ENCODE data around the gene LCLAT1.

The LCLAT1 gene

DNA sequence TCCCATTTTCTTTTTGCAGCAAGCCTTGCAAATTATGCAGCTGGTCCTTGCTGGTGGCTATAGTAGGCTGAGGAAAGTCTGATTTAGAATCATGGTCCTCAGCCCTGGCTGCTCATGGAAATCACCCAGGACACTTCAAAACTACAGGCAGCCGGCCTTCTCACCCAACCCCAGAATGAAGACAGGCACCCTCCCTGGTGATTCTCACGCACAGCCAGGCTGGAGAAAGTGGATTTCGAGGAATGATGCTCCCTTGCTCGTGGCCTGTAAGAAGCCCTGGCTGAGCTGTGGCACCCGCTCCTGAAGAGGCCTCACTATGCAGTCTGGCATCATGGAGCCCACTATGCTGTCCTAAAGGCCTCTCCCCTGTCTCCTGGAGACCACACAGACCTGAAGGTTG, 202.8 kb downstream of the LCLAT1 start:
- no peak for DNase-seq

GRCh38 chr2:30652271-30652915, 205.3 kb downstream of the LCLAT1 start:
- DNase-seq = no peak

GRCh38 chr2:30653847-30654246, 206.8 kb downstream of the LCLAT1 start:
- DNase-seq = no peak

DNA sequence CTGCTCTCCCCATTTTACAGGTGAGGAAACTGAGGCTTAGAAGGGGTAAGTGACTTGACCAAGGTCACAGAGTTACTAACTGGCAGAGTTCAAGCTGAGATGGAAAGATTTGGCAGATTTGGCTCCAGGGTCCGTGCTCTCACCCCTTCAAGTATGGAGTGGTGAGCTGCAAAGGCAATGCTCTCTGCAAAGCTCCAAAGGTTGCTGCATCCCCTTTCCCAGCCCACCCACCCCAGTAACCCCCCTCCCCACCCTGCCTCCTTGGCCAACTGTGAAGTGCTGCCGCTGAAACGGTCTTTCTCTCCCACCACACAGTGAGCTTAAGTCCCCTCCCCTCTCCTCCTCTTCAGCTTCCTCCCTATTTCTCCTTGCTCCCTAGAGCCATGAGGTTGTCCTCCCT, 207.4 kb downstream of the LCLAT1 start:
- DNase-seq = no peak

DNA sequence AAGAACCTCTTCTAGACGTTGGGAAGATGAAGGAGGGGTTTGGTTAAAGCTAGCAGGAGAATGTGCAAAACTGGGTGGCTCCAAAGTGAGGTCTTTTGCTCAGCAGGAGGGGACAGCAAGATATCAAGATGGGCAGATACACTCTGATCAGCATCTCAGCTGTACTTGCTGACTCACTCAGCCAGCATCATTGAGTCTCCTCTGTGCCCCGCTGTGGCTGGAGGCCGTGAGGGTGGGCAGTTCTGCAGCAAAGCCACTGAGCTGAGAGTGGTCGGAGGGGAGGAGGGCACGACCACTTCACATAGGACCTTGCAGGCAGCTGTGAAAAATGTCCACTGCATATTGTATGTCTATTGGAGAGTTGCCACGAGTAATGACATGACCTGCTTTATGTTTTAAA, 208.2 kb downstream of the LCLAT1 start:
- no peak for DNase-seq

DNA sequence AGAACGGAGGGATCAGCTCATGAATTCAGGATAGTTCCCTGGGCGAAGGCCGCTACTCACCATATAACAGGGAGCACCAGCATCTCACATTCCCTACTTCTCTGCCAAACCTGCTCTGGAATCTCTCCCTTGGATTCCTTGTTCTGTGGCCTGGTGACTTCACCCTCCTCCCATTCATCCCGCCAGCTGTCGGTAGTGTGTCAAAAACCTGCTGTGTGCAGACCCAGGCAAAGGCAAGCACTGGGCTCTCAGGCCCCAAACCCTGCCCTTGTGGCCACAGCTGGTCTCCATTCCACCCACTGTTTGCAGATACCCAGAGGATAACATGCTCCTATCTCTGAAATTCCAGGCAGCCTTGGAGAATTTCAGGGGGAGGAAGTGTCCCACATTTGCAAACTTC, 208.6 kb downstream of the LCLAT1 start:
- no peak for DNase-seq

GRCh38 chr2:30656079-30656478, 209.0 kb downstream of the LCLAT1 start:
- DNase-seq = no peak

GRCh38 chr2:30661173-30662107, 214.4 kb downstream of the LCLAT1 start:
- DNase-seq = no peak

DNA sequence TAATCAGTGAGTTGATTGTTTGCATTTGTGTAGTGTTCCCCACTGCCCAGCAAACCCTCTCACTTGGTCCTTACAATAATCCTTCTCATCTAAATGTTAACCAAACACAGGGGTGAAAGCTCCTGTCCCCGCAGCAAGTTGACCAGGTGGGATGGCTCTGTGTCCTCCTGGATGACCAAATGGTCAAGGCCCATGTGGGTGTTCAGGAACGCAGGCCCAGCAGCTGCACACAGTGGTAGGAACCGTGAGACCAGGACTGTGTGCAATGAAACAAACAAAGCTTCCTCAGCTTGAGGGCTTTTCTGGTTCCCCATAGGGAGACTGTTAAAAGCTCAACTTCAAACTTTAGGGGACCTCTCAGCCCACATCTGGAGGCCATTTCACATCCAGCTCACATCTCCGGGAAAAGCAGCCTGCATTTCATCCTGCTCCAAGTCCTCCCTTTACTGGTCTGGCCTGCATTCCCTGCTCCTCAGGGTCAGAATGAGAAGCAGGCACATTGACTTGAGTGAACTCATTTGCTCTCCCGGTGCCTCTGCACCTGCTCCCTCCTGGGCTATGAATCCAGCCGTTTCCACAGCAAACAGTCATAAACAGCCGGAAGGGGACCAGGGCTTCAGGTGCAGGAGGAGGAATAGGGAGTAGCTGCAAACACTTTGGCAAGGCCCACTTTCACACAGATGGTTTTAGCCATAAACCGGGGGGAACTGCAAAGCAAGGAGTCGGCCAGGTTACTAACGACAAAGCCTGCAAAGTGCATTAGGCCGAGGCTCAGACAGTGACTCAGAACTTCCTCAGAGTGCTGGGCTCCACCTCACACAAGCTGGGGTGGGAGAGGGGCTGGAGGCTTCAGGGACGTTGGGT, 215.5 kb downstream of the LCLAT1 start:
- DNase-seq = no peak

DNA sequence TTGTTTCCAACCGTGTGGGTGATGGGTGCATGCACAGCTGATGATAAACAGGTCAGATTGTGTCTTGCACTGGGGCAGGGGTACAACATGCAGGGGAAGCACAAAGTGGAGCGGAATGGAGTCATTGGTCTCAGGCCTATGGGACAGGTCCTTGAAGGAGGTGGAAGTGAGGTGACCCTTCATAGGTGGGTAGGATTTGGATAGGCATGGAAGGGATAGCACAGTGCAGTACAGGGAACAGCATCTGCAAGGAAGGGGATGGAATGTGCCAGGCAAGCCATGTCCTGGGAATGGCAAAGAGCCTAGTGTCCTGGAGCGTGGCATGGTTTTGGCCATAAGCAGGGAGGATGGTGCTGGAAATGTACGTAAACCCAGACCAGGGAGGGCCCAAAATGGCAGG, 216.3 kb downstream of the LCLAT1 start:
- DNase-seq = no peak

GRCh38 chr2:30663806-30664205, 216.8 kb downstream of the LCLAT1 start:
- no peak for DNase-seq

GRCh38 chr2:30664761-30665358, 217.8 kb downstream of the LCLAT1 start:
- no peak for DNase-seq

DNA sequence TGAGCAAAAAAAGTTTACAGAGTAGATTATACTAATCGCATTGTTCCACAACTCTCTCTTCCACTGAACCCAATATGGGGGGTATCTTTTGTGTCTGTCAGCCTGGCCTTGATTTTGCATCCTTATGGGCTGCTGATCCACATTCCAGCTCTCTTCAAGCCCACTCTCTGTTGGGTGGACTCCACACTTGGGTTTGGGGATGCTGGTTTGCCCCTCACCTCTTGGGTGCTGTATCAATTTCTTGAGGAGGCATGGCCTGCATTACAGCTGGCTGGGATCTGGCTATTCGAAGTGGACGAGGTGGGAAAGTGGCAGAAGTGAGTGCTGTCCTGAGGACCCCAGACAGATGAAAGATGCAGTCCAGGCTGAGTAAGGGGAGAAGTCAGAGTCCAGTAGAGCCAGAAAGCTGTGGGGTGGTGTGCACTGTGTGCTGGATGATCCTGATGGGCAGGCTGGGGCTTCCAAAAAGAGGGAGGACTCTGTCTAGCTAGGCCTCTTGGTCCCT, 218.8 kb downstream of the LCLAT1 start:
- DNase-seq = no peak

DNA sequence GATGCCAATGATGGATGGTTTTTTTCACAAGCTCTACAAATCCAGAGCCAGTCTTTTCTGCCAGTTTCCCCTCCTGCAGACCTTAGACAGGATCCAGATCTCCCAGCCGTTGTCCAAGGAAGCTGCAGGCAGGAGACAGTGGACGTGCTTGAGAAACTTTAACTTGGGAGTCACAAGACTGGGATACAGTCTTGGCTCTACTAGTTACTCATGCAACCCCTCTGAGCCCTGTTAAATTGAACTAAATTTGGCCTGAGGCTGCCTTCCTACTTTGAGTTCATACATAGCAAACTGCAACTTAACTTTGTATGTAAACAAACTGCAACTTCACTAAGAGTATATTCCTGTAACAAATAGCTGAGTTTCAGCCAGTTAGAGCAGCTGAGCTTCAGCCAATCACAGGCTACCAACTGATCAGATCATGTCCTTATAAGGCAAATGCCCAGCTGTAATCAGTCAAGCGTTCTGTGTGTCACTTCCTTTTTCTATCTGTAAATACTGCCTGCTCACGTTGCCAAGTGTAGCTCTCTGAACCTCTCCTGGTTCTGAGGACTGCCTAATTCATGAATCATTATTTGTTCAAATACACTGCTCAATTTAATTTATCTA, 219.3 kb downstream of the LCLAT1 start:
- DNase-seq = no peak

GRCh38 chr2:30670453-30670852, 223.4 kb downstream of the LCLAT1 start:
- DNase-seq = no peak

DNA sequence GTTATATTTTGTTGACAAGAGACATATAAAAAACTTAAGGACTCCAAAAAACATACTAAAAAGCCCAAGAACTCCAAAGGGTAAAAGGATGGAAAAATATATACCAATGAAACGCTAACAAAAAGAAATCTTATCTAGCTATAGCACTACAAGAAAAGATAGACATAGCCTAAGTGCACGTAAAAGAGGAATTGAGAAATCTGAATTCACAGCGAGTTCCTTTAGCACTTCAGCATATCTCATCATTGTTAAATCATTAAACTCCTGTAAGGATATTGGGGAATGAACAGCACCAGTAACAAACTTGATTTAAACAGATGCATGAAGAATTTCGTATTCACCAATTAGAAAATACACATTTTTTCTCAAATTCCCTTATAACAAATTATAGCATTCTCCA, 226.1 kb downstream of the LCLAT1 start:
- DNase-seq = no peak

- no peak for DNase-seq
Observed at GRCh38 chr2:30675758-30676157, 228.7 kb downstream of the LCLAT1 start.

DNA sequence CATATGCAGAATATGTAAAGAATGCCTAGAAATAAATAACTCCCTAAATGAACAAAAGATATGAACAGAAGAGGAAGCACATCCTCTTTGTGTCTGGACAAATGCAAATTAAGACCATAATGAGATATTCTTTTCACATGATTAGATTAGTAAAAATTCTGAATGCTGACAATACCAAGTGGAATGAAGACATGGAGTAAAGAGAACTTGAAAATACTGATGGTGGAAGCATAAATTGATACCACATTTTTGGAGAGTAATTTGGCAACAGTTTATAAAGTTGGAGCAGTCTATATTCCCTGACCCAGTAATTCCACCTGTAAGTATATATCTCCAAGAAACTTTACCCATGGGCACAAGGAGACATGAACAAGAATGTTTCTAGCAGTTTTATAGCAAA, 230.2 kb downstream of the LCLAT1 start:
- no peak for DNase-seq

GRCh38 chr2:30677861-30678385, 230.9 kb downstream of the LCLAT1 start:
- DNase-seq = no peak

- no peak for DNase-seq
Observed at GRCh38 chr2:30678410-30679137, 231.5 kb downstream of the LCLAT1 start.

- no peak for DNase-seq
Observed at GRCh38 chr2:30679426-30680088, 232.5 kb downstream of the LCLAT1 start.

All from effector CD8-positive, alpha-beta T cell (primary cell).